HS-5 (cell line): ENCODE results near the gene NUDT10.
"Not testable (repeated sequence)": the region's sequence is repeated elsewhere in the genome, so short reads cannot be mapped to it uniquely, and the experiment has no call there.

ENCODE experiments used
- DNase-seq: peaks from one replicate; pipeline ENCODE4 v3.0.0-alpha.2; 2012; ENCODE audit warnings: low read depth

Gene NUDT10

GRCh38 chrX:51332188-51332942 is at the start of gene NUDT10:
Gene NUDT10, plus strand, starts transcription at chrX:51332822. Its CDS starts 144 bp downstream, at chrX:51332966.
- no peak for DNase-seq

- no peak for DNase-seq
These were observed 40.2 kb upstream of the NUDT10 start for GRCh38 chrX:51292421-51292820.

- DNase-seq: no peak
These were observed 36.5 kb upstream of the NUDT10 start for GRCh38 chrX:51296138-51296537.

GRCh38 chrX:51316271-51316670 is 16.4 kb upstream of the NUDT10 start:
- no peak for DNase-seq

- DNase-seq: not testable (repeated sequence)
These were observed 542 bp downstream of the NUDT10 start for GRCh38 chrX:51332943-51333785.

- no peak for DNase-seq
These were observed 1.7 kb downstream of the NUDT10 start for GRCh38 chrX:51334276-51334675.

- DNase-seq: no peak
These were observed 4.0 kb downstream of the NUDT10 start for GRCh38 chrX:51336584-51336983.

GRCh38 chrX:51361251-51361650 is 28.6 kb downstream of the NUDT10 start:
- DNase-seq: no peak

GRCh38 chrX:51376672-51377071 is 44.0 kb downstream of the NUDT10 start:
- DNase-seq: no peak
